Measurements from ENCODE around the gene TXNRD2.

GRCh38 chr22:19927696-19928095, 13.9 kb downstream of the TXNRD2 start:
- TF ChIP-seq CTCF (IDR thresholded peaks at IDR 0.05) (no peak), POLR2A (IDR thresholded peaks at IDR 0.05) (no peak)

Measured in thyroid gland (tissue), 4 donors.